CD4-positive, alpha-beta T cell (primary cell): ENCODE measurements around the gene ZC3H13. TPM values are rescaled to one million over a fixed set of nuclear protein-coding genes. Genes with fewer than 3 reads are reported as not detected.

Experiments
- ATAC-seq: fragments of 200-7000 bp; cut with Tn5 transposase; one replicate; pipeline ENCODE4 v1.10.0; 2022; ENCODE audit warnings: mild to moderate bottlenecking; ENCODE audit not compliant: poor library complexity
- CTCF ChIA-PET: fragments of 350-600 bp; sonication (Branson Sonifier 250); formaldehyde crosslinking; loops from one replicate; lab custom pipeline; 2021; ENCODE audit warnings: antibody characterized with exemption, inconsistent platforms; lab: Charles Lee
- POLR2A ChIA-PET: fragments of 350-600 bp; sonication (Branson Sonifier 250); formaldehyde crosslinking; loops from one replicate; lab custom pipeline; 2021; ENCODE audit warnings: antibody characterized with exemption, inconsistent platforms; lab: Charles Lee
- DNase-seq, 14 experiments: peaks; one replicate each; pipeline ENCODE4 v3.0.0-alpha.2; 2013 to 2020; ENCODE audit warnings: mixed read lengths in 2 of 14
- H3K27ac ChIP-seq, 2 donors: one replicate each; pipeline versions ENCODE4 v1.5.1 to v1.7.0; 2013; ENCODE audit warnings: low read length in 2 of 2, low read depth in 1 of 2, mild to moderate bottlenecking in 1 of 2
- H3K27me3 ChIP-seq, 2 experiments: 1 replicate in 1 of 2; 2 replicates in 1 of 2; pipeline versions ENCODE4 v1.6.1 to v1.7.0; 2013; ENCODE audit warnings: low read length in 2 of 2, control low read depth in 1 of 2, mild to moderate bottlenecking in 1 of 2, moderate library complexity in 1 of 2; ENCODE audit not compliant: insufficient read depth in 2 of 2, control insufficient read depth in 1 of 2
- H3K36me3 ChIP-seq: one replicate; pipeline ENCODE4 v1.6.1; 2013; ENCODE audit warnings: low read length, control low read depth; ENCODE audit not compliant: insufficient read depth
- H3K4me1 ChIP-seq: one replicate; pipeline ENCODE4 v1.6.1; 2013; ENCODE audit warnings: low read length, control low read depth; ENCODE audit not compliant: insufficient read depth
- H3K4me3 ChIP-seq: one replicate; pipeline ENCODE4 v1.5.1; 2013; ENCODE audit warnings: mild to moderate bottlenecking, low read length, moderate library complexity
- H3K9me3 ChIP-seq, 2 experiments: 1 replicate in 1 of 2; 2 replicates in 1 of 2; pipeline versions ENCODE4 v1.6.1 to v1.7.0; 2013; ENCODE audit warnings: low read length in 2 of 2, mild to moderate bottlenecking in 2 of 2, control low read depth in 1 of 2, moderate library complexity in 1 of 2; ENCODE audit not compliant: control insufficient read depth in 1 of 2, insufficient read depth in 1 of 2
- H3K27ac Mint-ChIP-seq: one replicate; pipeline ENCODE4 v1.8.0; 2020; ENCODE audit warnings: mixed read lengths
- H3K27me3 Mint-ChIP-seq: one replicate; pipeline ENCODE4 v1.8.0; 2021; ENCODE audit warnings: mixed read lengths
- H3K36me3 Mint-ChIP-seq: one replicate; pipeline ENCODE4 v1.8.0; 2021; ENCODE audit warnings: low read depth, mixed read lengths
- H3K4me1 Mint-ChIP-seq: one replicate; pipeline ENCODE4 v1.8.0; 2021; ENCODE audit warnings: low read depth, mixed read lengths
- H3K4me3 Mint-ChIP-seq: one replicate; pipeline ENCODE4 v1.8.0; 2020; ENCODE audit warnings: mild to moderate bottlenecking, mixed read lengths
- H3K9me3 Mint-ChIP-seq: one replicate; pipeline ENCODE4 v1.8.0; 2020; ENCODE audit warnings: mixed read lengths
- CTCF ChIP-seq: fragments of 200-600 bp; IDR thresholded peaks from one replicate; pipeline ENCODE4 v1.8.0; 2022; ENCODE audit warnings: antibody characterized with exemption, mild to moderate bottlenecking
- intact Hi-C, 2 experiments: fragments of 100-400 bp; cut with DNase I in 1 of 2; cut with micrococcal nuclease in 1 of 2; formaldehyde crosslinking; loops; one replicate each; pipeline versions ENCODE4 v1.15.1 to v1.9.0; 2023 to 2025; cut with DNase I, micrococcal nuclease
- total RNA-seq, 174 experiments: library from RNA in 2 of 174; stranded (reverse) in 2 of 174; gene quantifications; one replicate each; pipeline ENCODE4 v1.2.3 and lab custom pipeline; 2021 to 2026

The ZC3H13 gene
- total RNA-seq, 2 experiments from 2014 or later = 36.5 to 43.8 TPM

GRCh38 chr13:46040763-46041162 is 11.8 kb downstream of the ZC3H13 start:
- no peak for DNase-seq
- H3K4me3 ChIP-seq = no peak overlapping the region
- peaks cover 77% of the 10 kb centered on the region for H3K36me3 Mint-ChIP-seq
- H3K9me3 Mint-ChIP-seq = no peaks in the 10 kb centered on the region
- peaks cover 25% of the 10 kb centered on the region for H3K4me1 Mint-ChIP-seq
- ATAC-seq = no peak
- ChIA-PET POLR2A (interaction anchor here (0.8 kb wide), 1 partner anchor 245 kb away, joined by 3 read pairs; no protein-coding TSS in a partner anchor), CTCF (no interaction called here)
- no peaks in the 10 kb centered on the region for H3K27me3 Mint-ChIP-seq
- no peak for TF ChIP-seq CTCF
- H3K27me3 ChIP-seq = no peaks in the 10 kb centered on the region
- H3K27ac ChIP-seq = no peak overlapping the region
- H3K4me3 Mint-ChIP-seq = no peak overlapping the region
- no peak overlapping the region for H3K27ac Mint-ChIP-seq
- H3K36me3 ChIP-seq = peaks cover 50% of the 10 kb centered on the region
- no peaks in the 10 kb centered on the region for H3K4me1 ChIP-seq
- no peaks in the 10 kb centered on the region for H3K9me3 ChIP-seq
- intact Hi-C loops = no loop called here

- H3K36me3 ChIP-seq = peaks cover 52% of the 10 kb centered on the region
These were observed 12.9 kb downstream of the ZC3H13 start for GRCh38 chr13:46039411-46040182.

GRCh38 chr13:46038296-46038695 is 14.2 kb downstream of the ZC3H13 start:
- Mint-ChIP-seq H3K27me3 (no peaks in the 10 kb centered on the region), H3K9me3 (no peaks in the 10 kb centered on the region)
- POLR2A ChIA-PET = no interaction called here

More at GRCh38 chr13:46039411-46040182, 12.9 kb downstream of the ZC3H13 start:
- Histone ChIP-seq H3K4me3 (no peak overlapping the region), H3K27ac (no peak overlapping the region), H3K27me3 (no peaks in the 10 kb centered on the region), H3K4me1 (no peaks in the 10 kb centered on the region), H3K9me3 (no peaks in the 10 kb centered on the region)
- no peak for ATAC-seq
- H3K36me3 Mint-ChIP-seq = peaks cover 77% of the 10 kb centered on the region
- no peak for DNase-seq
- H3K4me1 Mint-ChIP-seq = peaks cover 13% of the 10 kb centered on the region
- CTCF ChIA-PET = no interaction called here
- intact Hi-C loops = no loop called here
- H3K9me3 Mint-ChIP-seq = no peaks in the 10 kb centered on the region
- POLR2A ChIA-PET = interaction anchor here (0.8 kb wide), 1 partner anchor 244 kb away, joined by 3 read pairs; no protein-coding TSS in a partner anchor
- no peak overlapping the region for H3K27ac Mint-ChIP-seq
- no peak for TF ChIP-seq CTCF
- no peak overlapping the region for H3K4me3 Mint-ChIP-seq
- no peaks in the 10 kb centered on the region for H3K27me3 Mint-ChIP-seq

More at GRCh38 chr13:46038296-46038695, 14.2 kb downstream of the ZC3H13 start:
- Mint-ChIP-seq H3K36me3 (peaks cover 89% of the 10 kb centered on the region), H3K4me1 (peaks cover 17% of the 10 kb centered on the region), H3K4me3 (no peak overlapping the region), H3K27ac (no peak overlapping the region)
- no peak for TF ChIP-seq CTCF
- DNase-seq (no peak), ATAC-seq (no peak)
- Histone ChIP-seq H3K9me3 (no peaks in the 10 kb centered on the region), H3K4me3 (no peak overlapping the region), H3K27ac (no peak overlapping the region), H3K4me1 (no peaks in the 10 kb centered on the region), H3K27me3 (no peaks in the 10 kb centered on the region), H3K36me3 (peaks cover 59% of the 10 kb centered on the region)
- CTCF ChIA-PET = no interaction called here
- intact Hi-C loops = no loop called here
